ENCODE data around the gene TPK1.

Gene TPK1

GRCh38 chr7:144445590-144445989 is 390.3 kb downstream of the TPK1 start:
- Histone ChIP-seq H3K9me2 (replicated peaks; ENCODE audit: control insufficient read depth, low read length) (no peaks in the 10 kb centered on the region), H3K27me3 (ENCODE audit: control insufficient read depth, low read length) (no peaks in the 10 kb centered on the region), H4K20me1 (ENCODE audit: control insufficient read depth, insufficient read depth, low read depth, low read length) (no peaks in the 10 kb centered on the region), H3K9me3 (ENCODE audit: control insufficient read depth, insufficient read depth, low read length) (no peaks in the 10 kb centered on the region), H3K36me3 (ENCODE audit: control insufficient read depth, low read length) (no peaks in the 10 kb centered on the region), H3K27ac (ENCODE audit: low read depth, low read length) (no peak overlapping the region), H3K79me2 (ENCODE audit: control insufficient read depth, low read length) (no peaks in the 10 kb centered on the region), H3K4me3 (ENCODE audit: low read length) (no peak overlapping the region), H3K4me2 (ENCODE audit: low read length) (no peak overlapping the region), H3K4me1 (ENCODE audit: control insufficient read depth, low read length) (no peaks in the 10 kb centered on the region), H3F3A (ENCODE audit: control insufficient read depth, insufficient read depth) (no peaks in the 10 kb centered on the region)
- TF ChIP-seq EZH2phosphoT487 (IDR thresholded peaks at IDR 0.05; ENCODE audit: borderline replicate concordance, low read length) (no peak), CTCF (IDR thresholded peaks at IDR 0.05; ENCODE audit: low read depth, low read length, poor library complexity, severe bottlenecking) (no peak)

DNA sequence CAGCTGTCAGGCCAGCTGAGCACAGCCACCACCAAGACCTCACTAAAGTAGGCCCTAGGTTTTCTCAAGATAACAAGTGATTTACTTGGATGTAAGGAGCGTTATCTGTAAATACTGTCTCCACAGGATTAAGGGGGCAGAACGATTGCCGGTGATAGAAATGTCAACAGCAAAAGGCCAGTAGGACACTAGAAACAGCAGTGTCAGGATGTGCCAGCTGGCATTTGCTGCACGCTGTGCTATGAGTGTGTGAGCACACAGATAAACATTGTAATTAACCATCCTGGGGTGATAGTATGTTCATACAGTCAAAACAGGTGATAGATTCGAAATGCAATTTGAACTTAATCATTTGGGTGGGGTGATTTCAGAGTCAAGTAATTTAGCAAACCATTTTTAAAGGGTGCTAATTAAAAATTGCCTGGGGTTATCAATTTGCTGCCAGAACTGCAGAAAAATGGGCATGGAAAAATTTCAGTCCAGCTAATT is 396.1 kb downstream of the TPK1 start:
- Histone ChIP-seq H3K4me2 (ENCODE audit: low read length) (no peak overlapping the region), H3K4me3 (ENCODE audit: low read length) (no peak overlapping the region), H3K36me3 (ENCODE audit: control insufficient read depth, low read length) (no peaks in the 10 kb centered on the region), H4K20me1 (ENCODE audit: control insufficient read depth, insufficient read depth, low read depth, low read length) (no peaks in the 10 kb centered on the region), H3K27me3 (ENCODE audit: control insufficient read depth, low read length) (no peaks in the 10 kb centered on the region), H3K4me1 (ENCODE audit: control insufficient read depth, low read length) (no peaks in the 10 kb centered on the region), H3K79me2 (ENCODE audit: control insufficient read depth, low read length) (no peaks in the 10 kb centered on the region), H3K9me2 (replicated peaks; ENCODE audit: control insufficient read depth, low read length) (no peaks in the 10 kb centered on the region), H3K27ac (ENCODE audit: low read depth, low read length) (no peak overlapping the region), H3K9me3 (ENCODE audit: control insufficient read depth, insufficient read depth, low read length) (no peaks in the 10 kb centered on the region), H3F3A (ENCODE audit: control insufficient read depth, insufficient read depth) (no peaks in the 10 kb centered on the region)
- no peak for TF ChIP-seq EZH2phosphoT487 (IDR thresholded peaks at IDR 0.05; ENCODE audit: borderline replicate concordance, low read length)
- no peak for TF ChIP-seq CTCF (IDR thresholded peaks at IDR 0.05; ENCODE audit: low read depth, low read length, poor library complexity, severe bottlenecking)

DNA sequence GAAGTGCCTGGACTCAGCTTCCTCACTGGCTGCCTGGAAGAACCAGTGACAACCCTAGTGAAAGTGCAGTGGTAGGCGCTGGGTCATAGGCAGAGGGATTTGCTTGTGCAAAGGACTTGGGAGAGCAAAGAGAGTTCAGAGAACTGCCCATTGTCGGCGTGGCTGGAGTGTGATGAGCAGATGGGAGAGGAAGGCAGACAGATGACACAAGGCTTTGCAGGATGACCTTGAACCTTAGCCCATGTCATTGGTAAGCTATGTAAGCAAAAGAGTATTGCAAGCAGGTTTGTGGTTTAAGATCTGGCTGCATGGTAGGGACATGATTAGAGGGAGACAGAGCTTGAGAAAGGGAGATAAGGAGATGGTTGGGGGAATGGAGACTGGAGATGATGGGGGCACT is 397.1 kb downstream of the TPK1 start:
- no peaks in the 10 kb centered on the region for H3K79me2 ChIP-seq (ENCODE audit: control insufficient read depth, low read length)
- no peaks in the 10 kb centered on the region for H3K9me3 ChIP-seq (ENCODE audit: control insufficient read depth, insufficient read depth, low read length)
- no peaks in the 10 kb centered on the region for H3K4me1 ChIP-seq (ENCODE audit: control insufficient read depth, low read length)
- H3F3A ChIP-seq (ENCODE audit: control insufficient read depth, insufficient read depth), result no peaks in the 10 kb centered on the region
- no peak overlapping the region for H3K4me2 ChIP-seq (ENCODE audit: low read length)
- H3K27ac ChIP-seq (ENCODE audit: low read depth, low read length), result no peak overlapping the region
- H4K20me1 ChIP-seq (ENCODE audit: control insufficient read depth, insufficient read depth, low read depth, low read length), result no peaks in the 10 kb centered on the region
- no peaks in the 10 kb centered on the region for H3K9me2 ChIP-seq (replicated peaks; ENCODE audit: control insufficient read depth, low read length)
- no peak overlapping the region for H3K4me3 ChIP-seq (ENCODE audit: low read length)
- H3K36me3 ChIP-seq (ENCODE audit: control insufficient read depth, low read length), result no peaks in the 10 kb centered on the region
- H3K27me3 ChIP-seq (ENCODE audit: control insufficient read depth, low read length), result no peaks in the 10 kb centered on the region
- TF ChIP-seq CTCF (IDR thresholded peaks at IDR 0.05; ENCODE audit: low read depth, low read length, poor library complexity, severe bottlenecking), result no peak
- no peak for TF ChIP-seq EZH2phosphoT487 (IDR thresholded peaks at IDR 0.05; ENCODE audit: borderline replicate concordance, low read length)

Measured in DOHH2 (cell line).